ENCODE data around the gene PIP5K1B.

Gene PIP5K1B

GRCh38 chr9:68927165-68927564 lies 222.1 kb downstream of the PIP5K1B start:
- DNase-seq, result no peak

GRCh38 chr9:68931821-68932220 lies 226.8 kb downstream of the PIP5K1B start:
- no peak for DNase-seq

- DNase-seq, result no peak
Observed at GRCh38 chr9:68932458-68932857, 227.4 kb downstream of the PIP5K1B start.

- DNase-seq, result no peak
Observed at GRCh38 chr9:68933434-68934328, 228.6 kb downstream of the PIP5K1B start.

GRCh38 chr9:68934329-68934644 lies 229.2 kb downstream of the PIP5K1B start:
- DNase-seq, result no peak

- DNase-seq, result no peak
Observed at GRCh38 chr9:68940573-68940972, 235.5 kb downstream of the PIP5K1B start.

GRCh38 chr9:68941780-68942459 lies 236.9 kb downstream of the PIP5K1B start:
- no peak for DNase-seq

- DNase-seq, result no peak
Observed at GRCh38 chr9:68942790-68943189, 237.8 kb downstream of the PIP5K1B start.

GRCh38 chr9:68947015-68947414 lies 242.0 kb downstream of the PIP5K1B start:
- DNase-seq, result no peak

GRCh38 chr9:68947842-68948569 lies 243.0 kb downstream of the PIP5K1B start:
- no peak for DNase-seq

GRCh38 chr9:68949271-68950000 lies 244.4 kb downstream of the PIP5K1B start:
- peak; percentile 27 for DNase-seq

- DNase-seq, result no peak
Observed at GRCh38 chr9:68950188-68950587, 245.1 kb downstream of the PIP5K1B start.

GRCh38 chr9:68950689-68951088 lies 245.6 kb downstream of the PIP5K1B start:
- no peak for DNase-seq

GRCh38 chr9:68951879-68952659 lies 247.0 kb downstream of the PIP5K1B start:
- no peak for DNase-seq

- no peak for DNase-seq
Observed at GRCh38 chr9:68953771-68954170, 248.7 kb downstream of the PIP5K1B start.

- DNase-seq, result no peak
Observed at GRCh38 chr9:68955330-68955729, 250.3 kb downstream of the PIP5K1B start.

- no peak for DNase-seq
Observed at GRCh38 chr9:68957479-68957878, 252.4 kb downstream of the PIP5K1B start.

- no peak for DNase-seq
Observed at GRCh38 chr9:68961587-68961986, 256.5 kb downstream of the PIP5K1B start.

GRCh38 chr9:68963416-68963815 lies 258.4 kb downstream of the PIP5K1B start:
- no peak for DNase-seq

GRCh38 chr9:68964102-68964541 lies 259.1 kb downstream of the PIP5K1B start:
- no peak for DNase-seq

- no peak for DNase-seq
Observed at GRCh38 chr9:68964765-68965164, 259.7 kb downstream of the PIP5K1B start.

- DNase-seq, result no peak
Observed at GRCh38 chr9:68966496-68966944, 261.5 kb downstream of the PIP5K1B start.
